ENCODE data around the gene GPX2.

Gene GPX2

DNA sequence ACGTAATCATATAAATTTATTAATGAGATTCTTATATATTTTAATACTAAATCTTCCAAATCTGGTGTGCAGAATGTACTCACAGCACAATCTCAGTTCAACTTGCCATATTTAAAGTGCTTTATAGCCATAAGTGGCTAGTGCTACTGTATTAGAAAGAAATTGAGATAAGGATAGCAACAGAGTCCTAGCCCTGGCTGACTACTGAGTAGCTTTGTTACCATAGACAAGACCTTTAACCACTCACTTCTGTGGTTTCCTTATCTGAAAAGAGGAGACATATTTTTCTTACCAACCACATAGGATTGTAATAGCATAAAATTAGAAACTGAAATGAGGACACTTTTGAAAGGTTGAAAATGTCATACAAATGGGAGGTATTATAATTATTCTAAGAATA lies 30.3 kb downstream of the GPX2 start:
- no peak for DNase-seq

DNA sequence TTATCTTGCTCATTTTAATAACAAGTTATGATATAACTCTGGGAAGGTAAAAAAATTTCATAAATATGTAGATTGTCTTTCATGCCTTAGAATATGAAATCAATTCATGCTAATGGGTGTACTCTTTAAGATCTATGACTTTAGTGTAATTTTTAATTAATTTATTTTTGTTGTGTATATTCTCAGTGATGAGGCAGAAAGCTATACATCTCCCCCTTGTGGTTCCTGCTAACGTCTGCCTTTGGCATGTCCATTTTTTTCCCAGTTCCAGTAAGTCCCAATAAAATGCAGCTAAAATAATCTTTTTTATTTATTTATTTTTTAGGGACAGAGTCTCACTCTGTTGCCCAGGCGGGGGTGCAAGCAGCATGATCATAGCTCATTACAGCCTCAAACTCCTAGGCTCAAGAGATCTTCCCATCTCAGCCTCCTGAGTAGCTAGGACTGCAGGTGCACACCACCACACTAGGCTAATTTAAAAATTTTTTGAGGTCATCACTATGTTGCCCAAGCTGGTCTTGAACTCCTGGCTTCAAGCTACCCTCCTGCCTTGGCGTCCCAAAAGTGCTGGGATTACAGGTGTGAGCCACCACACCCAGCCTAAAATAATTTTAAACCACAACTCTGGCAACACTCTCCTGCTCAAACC lies 31.6 kb downstream of the GPX2 start:
- no peak for DNase-seq

DNA sequence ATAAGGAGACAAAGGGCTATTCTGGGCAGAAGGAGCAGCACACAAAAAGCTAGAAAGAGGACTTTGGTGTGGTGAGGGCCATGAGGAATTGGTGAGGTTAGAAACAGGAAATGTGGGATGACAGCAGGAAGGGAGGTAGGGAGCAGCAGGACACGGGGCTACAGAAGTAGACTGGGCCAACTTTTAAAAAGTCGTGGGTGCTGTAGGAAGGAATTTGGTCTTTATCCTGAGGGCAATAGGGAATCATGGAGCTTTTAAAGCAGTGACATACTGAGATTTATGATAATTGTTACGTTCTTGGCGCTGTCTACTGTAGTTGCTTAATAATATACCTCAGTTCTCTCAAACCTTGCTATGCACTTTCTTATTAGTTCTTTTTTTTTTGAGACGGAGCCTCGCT lies 36.5 kb downstream of the GPX2 start:
- DNase-seq = no peak

DNA sequence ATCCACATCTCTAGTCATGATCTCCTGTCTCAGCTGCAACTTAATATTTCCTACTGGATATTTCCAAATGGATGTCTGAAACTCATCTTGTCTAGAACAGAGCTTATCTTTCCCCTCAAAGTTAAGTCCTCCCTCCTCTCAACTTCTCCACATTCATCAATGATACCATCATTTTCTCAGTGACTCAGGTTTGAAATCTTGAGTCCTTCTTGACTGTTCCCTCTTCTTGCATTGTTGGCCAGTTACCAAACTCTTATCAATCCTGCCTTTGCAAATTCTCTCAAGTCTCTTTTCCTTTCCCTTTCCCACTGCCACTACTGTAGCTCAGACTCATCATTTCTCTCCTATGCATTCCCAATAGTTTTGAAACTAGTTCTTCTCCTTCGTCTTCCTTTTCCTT lies 42.6 kb downstream of the GPX2 start:
- DNase-seq = no peak

DNA sequence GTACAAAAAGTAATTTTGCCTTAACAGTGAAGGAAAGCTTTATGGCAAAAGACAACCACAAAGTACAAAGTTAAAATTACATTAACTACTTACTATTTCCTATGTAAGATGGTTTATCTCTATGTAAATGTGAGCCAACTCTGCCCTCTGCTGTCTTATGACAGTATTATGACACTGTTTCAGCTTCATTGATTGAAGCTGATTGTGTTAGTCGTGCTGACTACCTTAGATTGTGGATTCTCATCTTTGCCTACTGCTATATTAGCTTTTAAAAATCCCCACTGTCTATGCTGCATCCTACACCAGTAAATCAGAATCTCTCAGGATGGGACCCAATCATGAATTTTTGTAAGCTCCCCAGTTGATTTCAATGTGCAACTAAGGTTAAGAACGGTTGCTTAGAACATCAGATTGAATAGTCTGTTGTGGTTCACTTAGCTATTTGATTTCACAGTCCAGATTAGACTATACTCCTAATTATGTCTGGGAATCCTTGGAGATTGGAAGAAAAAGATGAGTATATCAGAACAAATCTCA lies 50.6 kb downstream of the GPX2 start:
- no peak for DNase-seq

DNA sequence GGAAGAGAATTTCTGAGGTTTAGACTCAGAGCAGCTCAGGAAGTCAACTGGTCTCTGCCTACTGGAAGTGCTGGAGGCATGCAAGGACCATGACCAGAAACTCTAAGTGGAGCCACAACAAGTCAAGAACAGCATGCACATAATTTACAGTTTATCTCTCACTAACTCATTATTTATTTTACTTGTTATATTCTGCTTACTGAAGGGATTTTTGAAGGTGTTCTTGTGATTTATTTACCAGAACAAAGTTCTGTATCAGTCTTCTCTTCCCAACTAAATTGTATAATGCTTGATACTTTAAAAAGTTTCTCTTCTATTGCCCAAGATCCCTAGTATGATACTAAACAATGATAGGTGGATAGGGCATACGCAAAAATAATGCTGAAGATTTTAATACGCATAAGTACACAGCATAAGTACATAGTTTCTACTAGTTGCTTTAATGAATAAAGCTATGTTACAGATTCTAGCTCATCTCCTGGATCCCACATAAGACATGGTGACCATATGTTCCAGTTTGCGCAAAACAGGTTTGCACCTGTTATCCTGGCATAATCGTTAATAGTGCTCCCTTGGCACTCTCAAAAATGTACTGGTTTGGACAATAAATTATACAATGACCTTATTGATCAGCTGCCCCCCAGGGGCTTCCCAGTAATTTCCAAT lies 51.2 kb downstream of the GPX2 start:
- no peak for DNase-seq

DNA sequence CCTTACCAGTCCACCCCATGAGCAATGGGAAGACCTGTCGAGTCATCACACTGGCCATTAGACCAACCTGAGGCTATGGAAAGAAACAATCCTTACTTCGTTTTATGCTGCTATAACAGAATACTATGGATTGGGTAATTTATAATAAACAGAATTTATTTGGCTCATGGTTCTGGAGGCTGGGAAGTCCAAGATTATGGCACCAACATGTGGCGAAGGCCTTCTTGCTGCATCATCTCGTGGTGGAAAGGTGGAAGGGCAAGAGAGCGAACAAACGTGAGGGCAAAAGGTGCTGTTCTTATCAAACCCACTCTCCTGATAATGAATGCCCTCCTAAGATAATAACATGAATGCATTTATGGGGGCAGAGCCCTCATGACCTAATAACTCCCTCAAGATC lies 53.2 kb downstream of the GPX2 start:
- DNase-seq = no peak

Data from T1000 (cell line).